AG09309 (cell line): ENCODE measurements around the gene HIPK2.

Experiments used
- DNase-seq: peaks from one replicate; pipeline ENCODE4 v3.0.0-alpha.2; 2010; ENCODE audit warnings: low read depth
- H3K4me3 ChIP-seq: 2 replicates; pipeline ENCODE4 v1.5.1; 2011; ENCODE audit warnings: mild to moderate bottlenecking, low read depth, low read length, moderate library complexity; ENCODE audit not compliant: control insufficient read depth
- TF ChIP-seq, protein P1 (sequence below): IDR thresholded peaks from 2 replicates; pipeline ENCODE4 v1.5.1; 2011; ENCODE audit warnings: mild to moderate bottlenecking, low read depth, low read length, inconsistent platforms; ENCODE audit not compliant: insufficient read depth, control insufficient read depth; ENCODE audit errors: missing control alignments

HIPK2 gene

DNA sequence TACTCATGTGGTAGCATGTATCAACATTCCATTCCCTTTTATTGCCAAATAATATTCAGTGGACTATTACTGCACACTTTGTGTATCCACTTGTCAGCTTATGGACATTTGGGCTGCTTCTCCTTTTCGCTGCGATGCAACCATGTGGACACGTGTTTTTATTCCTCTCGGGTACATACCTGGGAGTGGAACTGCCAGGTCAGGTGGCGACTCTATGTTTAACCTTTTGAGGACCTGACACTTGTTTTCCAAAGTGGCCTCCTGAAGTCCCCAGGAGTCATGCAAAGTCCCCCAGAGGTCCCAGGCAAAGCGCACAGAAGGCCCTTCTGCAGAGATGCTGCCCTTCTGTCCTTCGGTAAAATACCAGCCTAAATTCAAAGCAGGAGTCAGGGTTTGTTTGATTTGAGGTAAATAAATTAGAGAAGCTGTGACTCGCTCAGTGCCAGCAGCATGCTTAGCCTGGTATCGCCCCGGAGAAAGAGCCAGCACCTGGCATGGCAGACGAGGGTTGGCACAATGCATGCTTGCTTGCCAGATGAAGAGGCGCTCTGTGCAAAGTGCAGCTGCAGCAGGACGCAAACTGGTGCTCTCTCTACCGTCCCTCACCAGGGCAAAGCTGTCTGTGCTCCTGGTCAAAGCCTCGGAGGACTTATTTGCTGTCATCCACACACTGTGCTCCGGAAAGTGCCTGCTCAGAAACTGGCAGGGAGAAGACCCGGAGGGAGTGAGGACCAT is 37.8 kb downstream of the HIPK2 start:
- TF ChIP-seq, protein P1, sequence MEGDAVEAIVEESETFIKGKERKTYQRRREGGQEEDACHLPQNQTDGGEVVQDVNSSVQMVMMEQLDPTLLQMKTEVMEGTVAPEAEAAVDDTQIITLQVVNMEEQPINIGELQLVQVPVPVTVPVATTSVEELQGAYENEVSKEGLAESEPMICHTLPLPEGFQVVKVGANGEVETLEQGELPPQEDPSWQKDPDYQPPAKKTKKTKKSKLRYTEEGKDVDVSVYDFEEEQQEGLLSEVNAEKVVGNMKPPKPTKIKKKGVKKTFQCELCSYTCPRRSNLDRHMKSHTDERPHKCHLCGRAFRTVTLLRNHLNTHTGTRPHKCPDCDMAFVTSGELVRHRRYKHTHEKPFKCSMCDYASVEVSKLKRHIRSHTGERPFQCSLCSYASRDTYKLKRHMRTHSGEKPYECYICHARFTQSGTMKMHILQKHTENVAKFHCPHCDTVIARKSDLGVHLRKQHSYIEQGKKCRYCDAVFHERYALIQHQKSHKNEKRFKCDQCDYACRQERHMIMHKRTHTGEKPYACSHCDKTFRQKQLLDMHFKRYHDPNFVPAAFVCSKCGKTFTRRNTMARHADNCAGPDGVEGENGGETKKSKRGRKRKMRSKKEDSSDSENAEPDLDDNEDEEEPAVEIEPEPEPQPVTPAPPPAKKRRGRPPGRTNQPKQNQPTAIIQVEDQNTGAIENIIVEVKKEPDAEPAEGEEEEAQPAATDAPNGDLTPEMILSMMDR, result no peak
- H3K4me3 ChIP-seq, result no peak overlapping the region
- DNase-seq, result no peak

DNA sequence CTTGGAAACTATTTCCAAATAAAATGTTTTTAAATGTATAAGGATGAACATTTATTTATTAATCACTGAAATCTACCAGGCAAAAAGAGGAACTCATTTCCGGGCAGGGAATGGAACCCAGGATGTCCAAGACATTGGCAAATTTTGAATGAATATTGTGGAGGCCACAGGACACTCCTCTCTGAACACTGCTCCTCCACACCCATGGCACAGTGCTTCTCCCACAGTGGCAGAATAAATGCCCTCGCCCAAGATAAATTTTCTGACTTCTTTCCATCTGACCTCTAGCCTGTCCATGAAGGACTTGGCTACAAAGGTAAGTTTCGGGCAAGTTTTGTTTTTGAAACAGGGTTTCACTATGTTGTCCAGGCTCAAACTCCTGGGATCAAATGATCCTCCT is 39.0 kb downstream of the HIPK2 start:
- no peak for DNase-seq
- TF ChIP-seq, protein P1, result no peak
- H3K4me3 ChIP-seq, result no peak overlapping the region

DNA sequence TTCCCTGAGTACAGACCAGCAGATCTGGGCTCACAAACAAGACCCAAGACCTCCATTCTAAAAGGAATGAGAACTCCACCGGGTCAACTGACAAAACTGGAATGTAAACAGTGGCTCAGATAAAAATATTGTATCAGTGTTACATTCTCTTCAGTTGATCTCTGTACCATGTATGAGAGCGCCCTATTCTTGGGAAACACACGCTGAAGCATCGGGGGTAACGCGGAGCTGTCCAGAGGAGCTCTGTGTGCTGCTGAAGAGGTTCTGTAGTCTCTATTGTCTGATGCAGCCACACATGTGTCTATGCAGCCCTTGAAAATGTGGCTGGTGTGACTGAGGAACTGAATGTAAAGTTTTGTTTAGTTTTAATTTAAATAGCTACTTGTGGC is 39.7 kb downstream of the HIPK2 start:
- TF ChIP-seq, protein P1, result no peak
- no peak for DNase-seq
- H3K4me3 ChIP-seq, result no peak overlapping the region

DNA sequence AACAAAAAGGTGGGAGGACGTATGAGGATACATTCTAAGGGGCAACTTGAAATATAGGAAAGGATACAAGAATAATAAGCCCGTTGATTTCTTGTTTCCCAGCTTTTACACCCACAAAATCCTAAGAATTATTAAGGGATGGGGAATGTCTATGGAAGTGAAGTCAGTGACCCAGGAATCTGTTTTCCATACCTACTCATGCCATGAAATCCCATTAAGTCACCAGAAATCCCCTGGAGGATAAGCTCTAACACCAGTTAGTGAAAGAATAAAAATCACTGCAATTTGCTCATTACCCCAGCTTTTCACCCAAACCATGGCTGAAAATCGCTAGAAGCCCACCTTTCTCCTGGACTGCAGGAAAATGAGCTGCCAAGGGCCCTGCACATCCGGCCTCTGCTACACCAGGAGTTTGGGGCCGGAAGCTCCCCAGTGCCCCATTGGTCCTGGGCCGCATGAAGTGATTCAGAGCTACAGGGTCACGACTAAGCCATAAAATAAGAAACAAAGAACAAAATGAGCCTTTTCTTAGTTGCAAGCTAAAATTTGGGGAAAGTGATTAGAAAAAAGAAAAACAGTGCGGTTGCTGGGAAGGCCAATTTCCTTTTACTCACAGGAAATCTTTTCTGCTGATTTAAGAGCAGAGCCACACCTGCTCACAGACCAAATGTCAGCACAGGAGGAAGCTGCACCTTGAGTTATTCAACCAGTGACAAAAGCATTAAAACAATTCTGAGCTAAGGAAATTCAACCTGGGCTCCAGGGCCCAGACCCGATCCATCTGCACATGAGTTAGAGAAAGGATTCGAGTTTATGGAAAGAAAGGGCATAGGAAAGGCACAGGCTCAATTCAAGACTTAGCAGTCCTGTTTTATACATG is 40.3 kb downstream of the HIPK2 start:
- no peak for DNase-seq
- no peak overlapping the region for H3K4me3 ChIP-seq
- TF ChIP-seq, protein P1, result no peak

DNA sequence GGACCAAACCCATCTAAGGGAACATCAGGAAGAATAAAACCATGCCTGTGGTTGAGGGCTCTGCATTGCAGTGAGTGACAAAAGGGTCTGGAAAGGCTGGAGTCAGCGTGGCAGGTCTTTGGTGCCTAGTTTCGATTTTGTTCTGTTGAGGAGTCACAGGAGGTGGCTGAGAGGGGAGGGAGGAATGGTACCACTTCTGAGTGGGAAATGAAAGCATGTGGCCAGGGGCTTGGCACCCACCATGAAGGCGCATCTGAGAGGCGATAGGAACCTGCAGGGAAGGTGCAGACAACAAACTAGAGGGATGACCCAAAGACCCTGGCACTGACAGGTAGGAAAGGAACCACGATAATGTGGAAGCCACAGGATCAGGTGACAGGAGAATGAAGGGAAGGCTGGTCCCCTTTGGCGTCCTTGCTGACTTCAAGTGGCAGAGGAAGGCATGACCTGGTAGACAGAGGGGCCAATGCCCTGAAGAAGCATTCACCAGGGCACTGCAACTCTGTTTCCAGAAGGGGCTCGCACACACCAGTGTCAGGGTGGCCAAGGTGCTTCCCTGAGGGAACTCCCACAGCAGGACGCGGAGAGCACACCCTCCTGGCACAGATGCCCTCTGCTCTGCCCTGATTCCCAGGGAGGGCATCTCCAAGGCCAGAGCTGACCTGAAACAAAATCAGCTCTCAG is 41.7 kb downstream of the HIPK2 start:
- DNase-seq, result no peak
- TF ChIP-seq, protein P1, result no peak
- no peak overlapping the region for H3K4me3 ChIP-seq

DNA sequence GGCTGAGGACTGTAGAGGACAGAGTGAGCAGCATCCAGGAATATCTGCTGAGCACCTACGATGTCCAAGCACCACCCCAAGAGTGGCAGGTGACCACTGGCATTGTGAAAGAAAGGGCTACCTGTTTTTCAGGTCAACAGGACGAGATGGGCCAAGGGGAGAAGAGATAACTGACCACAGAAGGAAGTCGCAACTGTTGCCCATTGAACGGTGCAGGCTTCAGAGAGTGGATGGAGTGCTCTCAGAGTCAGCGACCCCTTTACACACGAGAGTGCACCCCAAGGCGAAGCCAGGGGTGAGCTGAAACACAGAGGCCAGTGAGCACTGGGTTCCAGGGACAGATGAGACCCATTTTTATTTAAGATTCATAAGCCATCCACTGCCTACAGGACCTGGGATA is 42.3 kb downstream of the HIPK2 start:
- TF ChIP-seq, protein P1, result no peak
- no peak overlapping the region for H3K4me3 ChIP-seq
- DNase-seq, result no peak
